ENCODE measurements around the gene STUB1. TPM values are rescaled to one million over a fixed set of nuclear protein-coding genes. Genes with fewer than 3 reads are reported as not detected.

STUB1 gene
- total RNA-seq, 2 donors from 2014 or later: 53.6 to 70.4 TPM

GRCh38 chr16:692356-693108, 12.3 kb downstream of the STUB1 start:
- H3K36me3 Mint-ChIP-seq (ENCODE audit: insufficient read depth in 2 of 2): peaks cover 1% of the 10 kb centered on the region in 2 donors
- no peaks in the 10 kb centered on the region for H3K9me3 Mint-ChIP-seq
- ATAC-seq (replicated peaks in 1 of 2) (no peak), DNase-seq (no peak)
- peak overlapping the region in 1 of 2 donors; percentile 4 for H3K4me3 Mint-ChIP-seq
- H3K27ac Mint-ChIP-seq: no peak overlapping the region
- no peaks in the 10 kb centered on the region for H3K27me3 Mint-ChIP-seq (ENCODE audit: low read depth)
- peaks cover 22% of the 10 kb centered on the region for H3K4me1 Mint-ChIP-seq (ENCODE audit: low read depth)

- no peak overlapping the region for H3K27ac Mint-ChIP-seq
Observed at GRCh38 chr16:693364-693763, 13.2 kb downstream of the STUB1 start.

GRCh38 chr16:693766-694165, 13.6 kb downstream of the STUB1 start:
- ATAC-seq (replicated peaks in 1 of 2) (no peak), DNase-seq (no peak)
- H3K36me3 Mint-ChIP-seq (ENCODE audit: insufficient read depth in 2 of 2): peaks cover 1% of the 10 kb centered on the region in 2 donors

More at GRCh38 chr16:693364-693763, 13.2 kb downstream of the STUB1 start:
- H3K9me3 Mint-ChIP-seq: no peaks in the 10 kb centered on the region
- H3K4me3 Mint-ChIP-seq: peak overlapping the region; percentile 59 to 71
- DNase-seq (no peak), ATAC-seq (replicated peaks in 1 of 2) (no peak)
- H3K27me3 Mint-ChIP-seq (ENCODE audit: low read depth): no peaks in the 10 kb centered on the region
- H3K36me3 Mint-ChIP-seq (ENCODE audit: insufficient read depth in 2 of 2): peaks cover 1% of the 10 kb centered on the region in 2 donors
- peaks cover 18% of the 10 kb centered on the region for H3K4me1 Mint-ChIP-seq (ENCODE audit: low read depth)

DNA sequence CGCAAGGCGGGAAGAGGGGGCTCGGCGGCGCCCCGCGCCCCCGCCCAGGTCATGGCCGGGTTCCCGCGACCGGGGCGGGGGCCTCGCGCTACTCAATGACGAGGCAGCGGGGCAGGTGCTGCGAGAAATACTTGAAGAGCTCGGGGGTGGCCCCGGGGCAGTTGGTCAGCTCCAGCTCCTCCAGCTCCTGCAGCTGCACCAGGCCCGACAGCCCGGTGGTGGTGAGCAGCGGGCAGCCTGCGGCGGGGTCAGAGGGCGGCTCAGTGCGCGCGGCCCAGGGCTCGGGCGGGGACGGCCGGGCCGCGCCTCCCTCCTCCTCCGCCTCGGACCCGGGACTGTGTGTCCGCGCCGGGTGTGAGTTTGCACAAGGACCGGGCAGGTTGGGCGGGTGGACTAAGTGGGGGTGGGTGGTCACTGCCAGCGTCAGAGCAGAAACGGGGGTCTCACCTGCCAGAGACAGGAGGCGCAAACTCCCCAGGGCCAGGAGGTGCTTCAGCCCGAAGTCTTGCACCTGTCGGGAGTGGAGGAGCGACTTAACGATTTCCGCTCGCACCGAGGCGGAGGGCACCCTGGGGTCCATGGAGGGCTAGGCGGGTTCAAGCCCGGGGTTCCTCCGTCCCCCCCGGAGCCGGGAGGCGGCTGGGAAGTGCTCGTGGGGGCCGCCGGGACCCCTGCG, 14.1 kb downstream of the STUB1 start:
- no peaks in the 10 kb centered on the region for H3K27me3 Mint-ChIP-seq (ENCODE audit: low read depth)
- no peak overlapping the region for H3K27ac Mint-ChIP-seq
- H3K4me3 Mint-ChIP-seq: peak overlapping the region; percentile 78 to 88
- no peaks in the 10 kb centered on the region for H3K9me3 Mint-ChIP-seq
- DNase-seq (no peak), ATAC-seq (replicated peaks in 1 of 2) (no peak)
- peaks cover 1% of the 10 kb centered on the region in 2 donors for H3K36me3 Mint-ChIP-seq (ENCODE audit: insufficient read depth in 2 of 2)
- H3K4me1 Mint-ChIP-seq (ENCODE audit: low read depth): peaks cover 9% of the 10 kb centered on the region

More at GRCh38 chr16:693766-694165, 13.6 kb downstream of the STUB1 start:
- Mint-ChIP-seq H3K4me3 (peak overlapping the region; percentile 59 to 71), H3K4me1 (ENCODE audit: low read depth) (peaks cover 14% of the 10 kb centered on the region), H3K9me3 (no peaks in the 10 kb centered on the region), H3K27ac (no peak overlapping the region), H3K27me3 (ENCODE audit: low read depth) (no peaks in the 10 kb centered on the region)

DNA sequence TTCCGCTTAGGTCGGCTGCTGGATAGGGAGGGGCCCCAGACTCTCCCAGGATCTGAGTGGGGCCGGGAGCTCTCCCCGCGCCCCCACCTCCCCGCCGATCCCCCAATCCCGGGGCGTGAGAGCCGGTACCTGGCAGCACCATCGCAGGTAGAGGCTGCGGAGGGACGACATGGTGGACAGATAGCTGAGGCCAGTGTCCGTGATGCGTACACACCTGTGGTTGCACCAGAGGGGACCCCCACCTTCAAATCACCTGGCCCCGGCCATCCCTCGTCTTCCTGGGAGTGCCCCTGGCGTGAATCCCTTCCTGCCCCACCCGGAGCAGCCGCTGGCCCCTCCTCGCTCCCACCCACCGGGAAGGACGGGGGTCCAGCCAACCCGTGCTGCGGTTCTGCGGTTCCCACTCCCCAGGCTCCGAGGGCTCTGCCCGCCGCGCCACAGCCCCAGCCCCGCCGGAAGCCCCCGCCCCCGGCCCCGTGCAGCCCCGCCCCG, 14.7 kb downstream of the STUB1 start:
- no peak overlapping the region for H3K27ac Mint-ChIP-seq
- ATAC-seq (replicated peaks in 1 of 2): peak in 1 of 2 donors; percentile 2
- no peaks in the 10 kb centered on the region for H3K9me3 Mint-ChIP-seq
- peak overlapping the region; percentile 78 to 88 for H3K4me3 Mint-ChIP-seq
- no peak for DNase-seq
- H3K4me1 Mint-ChIP-seq (ENCODE audit: low read depth): peaks cover 6% of the 10 kb centered on the region
- H3K36me3 Mint-ChIP-seq (ENCODE audit: insufficient read depth in 2 of 2): peaks cover 1% of the 10 kb centered on the region in 2 donors
- H3K27me3 Mint-ChIP-seq (ENCODE audit: low read depth): no peaks in the 10 kb centered on the region

GRCh38 chr16:695355-696089, 15.3 kb downstream of the STUB1 start:
- ATAC-seq (replicated peaks in 1 of 2): peak; percentile 86 to 88
- Mint-ChIP-seq H3K27me3 (ENCODE audit: low read depth) (no peaks in the 10 kb centered on the region), H3K36me3 (ENCODE audit: insufficient read depth in 2 of 2) (no peaks in the 10 kb centered on the region), H3K9me3 (no peaks in the 10 kb centered on the region), H3K4me1 (ENCODE audit: low read depth) (peaks cover 6% of the 10 kb centered on the region), H3K27ac (no peak overlapping the region), H3K4me3 (peak overlapping the region; percentile 88 to 90)
- DNase-seq: peak; percentile 80 to 82

- Mint-ChIP-seq H3K27ac (no peak overlapping the region), H3K27me3 (ENCODE audit: low read depth) (peaks cover 23% of the 10 kb centered on the region), H3K4me1 (ENCODE audit: low read depth) (peaks cover 6% of the 10 kb centered on the region), H3K4me3 (no peak overlapping the region), H3K36me3 (ENCODE audit: insufficient read depth in 2 of 2) (no peaks in the 10 kb centered on the region), H3K9me3 (no peaks in the 10 kb centered on the region)
- ATAC-seq (replicated peaks in 1 of 2) (no peak), DNase-seq (no peak)
Observed at GRCh38 chr16:698911-699671, 18.9 kb downstream of the STUB1 start.

DNA sequence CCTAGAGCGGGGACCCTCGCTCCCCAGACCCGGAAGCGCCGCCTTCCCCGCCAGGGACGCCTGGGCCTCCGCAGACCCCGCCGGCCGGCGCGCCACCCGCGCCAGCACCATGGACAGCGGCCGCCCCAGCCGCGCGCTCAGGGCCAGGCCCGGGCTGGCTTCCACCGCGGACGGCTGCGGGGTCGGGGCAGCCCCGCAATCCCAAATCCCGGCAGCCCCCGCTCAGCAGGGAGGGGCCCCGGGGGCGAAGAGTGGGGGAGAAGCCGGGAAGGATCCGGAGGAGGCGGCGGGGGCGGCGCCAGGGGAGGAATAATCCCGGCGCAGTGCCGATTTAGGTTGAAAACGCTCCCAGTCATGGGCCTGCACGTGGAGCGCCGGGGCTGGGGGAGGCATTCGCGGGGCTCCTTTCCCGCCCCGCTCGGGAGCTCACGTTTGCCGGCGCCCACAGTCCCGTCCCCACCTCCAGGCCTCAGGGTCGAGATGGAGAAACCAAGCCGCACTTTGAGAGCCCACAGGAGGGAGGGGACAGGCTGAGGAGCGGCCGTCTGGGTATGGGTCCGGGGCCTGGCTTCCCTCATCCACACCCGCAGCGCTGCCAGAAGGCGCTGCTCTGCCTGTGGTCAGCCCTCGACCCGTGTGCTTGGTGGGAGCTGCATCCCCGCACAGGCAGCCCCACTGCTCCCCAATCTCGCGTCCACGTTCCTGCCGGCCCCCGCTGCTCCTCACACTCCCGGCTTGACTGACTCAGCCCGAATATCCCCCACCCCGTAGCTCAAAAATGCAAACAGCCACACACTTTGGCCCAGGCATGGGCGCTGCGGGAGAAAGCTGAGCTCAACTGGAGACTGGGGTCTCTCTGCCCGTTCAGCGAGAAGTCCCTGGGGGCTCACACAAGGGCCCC, 20.7 kb downstream of the STUB1 start:
- Mint-ChIP-seq H3K4me1 (ENCODE audit: low read depth) (no peaks in the 10 kb centered on the region), H3K27me3 (ENCODE audit: low read depth) (peaks cover 28% of the 10 kb centered on the region), H3K27ac (no peak overlapping the region), H3K9me3 (no peaks in the 10 kb centered on the region), H3K4me3 (no peak overlapping the region), H3K36me3 (ENCODE audit: insufficient read depth in 2 of 2) (no peaks in the 10 kb centered on the region)
- peak; percentile 54 to 63 for DNase-seq
- peak; percentile 51 to 64 for ATAC-seq (replicated peaks in 1 of 2)

DNA sequence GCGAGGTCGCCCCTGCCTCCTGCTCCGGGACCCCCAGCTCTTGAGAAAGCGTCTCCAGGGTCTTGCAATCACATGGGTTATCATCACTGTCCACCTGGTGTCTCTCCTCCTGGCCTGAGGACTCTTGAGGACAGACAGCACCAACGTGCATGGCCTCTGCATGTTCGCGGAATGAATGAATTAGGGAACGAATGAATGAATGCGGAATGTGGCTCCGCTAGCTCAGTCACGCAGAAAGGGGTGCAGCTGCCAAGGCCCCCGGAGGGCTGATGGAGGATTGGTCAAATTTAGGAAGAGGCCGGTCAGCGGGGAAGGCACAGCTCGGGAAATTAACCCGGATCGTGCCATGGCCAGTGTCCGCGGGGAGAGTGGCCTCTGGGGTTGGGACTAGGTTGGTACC, 22.1 kb downstream of the STUB1 start:
- H3K4me1 Mint-ChIP-seq (ENCODE audit: low read depth): no peaks in the 10 kb centered on the region
- no peaks in the 10 kb centered on the region for H3K9me3 Mint-ChIP-seq
- H3K4me3 Mint-ChIP-seq: no peak overlapping the region
- DNase-seq (no peak), ATAC-seq (replicated peaks in 1 of 2) (no peak)
- no peaks in the 10 kb centered on the region for H3K36me3 Mint-ChIP-seq (ENCODE audit: insufficient read depth in 2 of 2)
- H3K27me3 Mint-ChIP-seq (ENCODE audit: low read depth): peaks cover 40% of the 10 kb centered on the region
- no peak overlapping the region for H3K27ac Mint-ChIP-seq

- DNase-seq (no peak), ATAC-seq (replicated peaks in 1 of 2) (no peak)
- H3K4me3 Mint-ChIP-seq: no peak overlapping the region
- H3K4me1 Mint-ChIP-seq (ENCODE audit: low read depth): no peaks in the 10 kb centered on the region
- H3K9me3 Mint-ChIP-seq: no peaks in the 10 kb centered on the region
- H3K36me3 Mint-ChIP-seq (ENCODE audit: insufficient read depth in 2 of 2): no peaks in the 10 kb centered on the region
- H3K27ac Mint-ChIP-seq: no peak overlapping the region
- peaks cover 51% of the 10 kb centered on the region for H3K27me3 Mint-ChIP-seq (ENCODE audit: low read depth)
Observed at GRCh38 chr16:703406-703805, 23.2 kb downstream of the STUB1 start.

- no peaks in the 10 kb centered on the region for H3K4me1 Mint-ChIP-seq (ENCODE audit: low read depth)
- peaks cover 53% of the 10 kb centered on the region for H3K27me3 Mint-ChIP-seq (ENCODE audit: low read depth)
- H3K9me3 Mint-ChIP-seq: no peaks in the 10 kb centered on the region
- ATAC-seq (replicated peaks in 1 of 2) (no peak), DNase-seq (no peak)
- no peaks in the 10 kb centered on the region for H3K36me3 Mint-ChIP-seq (ENCODE audit: insufficient read depth in 2 of 2)
- no peak overlapping the region for H3K4me3 Mint-ChIP-seq
- no peak overlapping the region for H3K27ac Mint-ChIP-seq
Observed at GRCh38 chr16:704047-704446, 23.8 kb downstream of the STUB1 start.
